Measurements from ENCODE around the gene ADAMTS15.

DNA sequence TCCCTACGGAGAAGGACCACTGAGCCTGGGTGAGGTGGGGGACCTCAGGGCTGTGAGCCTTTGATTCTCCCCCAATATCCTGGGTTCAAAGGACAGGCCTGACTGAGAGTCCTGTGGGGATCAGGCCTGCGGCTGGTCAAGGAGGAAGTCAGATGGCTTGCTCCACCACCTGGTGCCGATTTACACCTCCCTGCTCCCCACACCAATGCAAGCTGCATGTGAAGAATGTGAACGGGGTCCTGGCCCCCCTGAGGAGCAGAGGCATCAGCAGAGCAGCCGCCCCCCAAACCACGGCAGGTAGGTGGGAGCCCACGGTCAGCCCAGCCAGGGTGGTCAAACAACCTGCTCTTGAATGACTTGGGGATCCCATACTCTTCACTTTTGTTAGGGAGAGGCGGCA, 26.7 kb upstream of the ADAMTS15 start:
- TF ChIP-seq, protein P1, sequence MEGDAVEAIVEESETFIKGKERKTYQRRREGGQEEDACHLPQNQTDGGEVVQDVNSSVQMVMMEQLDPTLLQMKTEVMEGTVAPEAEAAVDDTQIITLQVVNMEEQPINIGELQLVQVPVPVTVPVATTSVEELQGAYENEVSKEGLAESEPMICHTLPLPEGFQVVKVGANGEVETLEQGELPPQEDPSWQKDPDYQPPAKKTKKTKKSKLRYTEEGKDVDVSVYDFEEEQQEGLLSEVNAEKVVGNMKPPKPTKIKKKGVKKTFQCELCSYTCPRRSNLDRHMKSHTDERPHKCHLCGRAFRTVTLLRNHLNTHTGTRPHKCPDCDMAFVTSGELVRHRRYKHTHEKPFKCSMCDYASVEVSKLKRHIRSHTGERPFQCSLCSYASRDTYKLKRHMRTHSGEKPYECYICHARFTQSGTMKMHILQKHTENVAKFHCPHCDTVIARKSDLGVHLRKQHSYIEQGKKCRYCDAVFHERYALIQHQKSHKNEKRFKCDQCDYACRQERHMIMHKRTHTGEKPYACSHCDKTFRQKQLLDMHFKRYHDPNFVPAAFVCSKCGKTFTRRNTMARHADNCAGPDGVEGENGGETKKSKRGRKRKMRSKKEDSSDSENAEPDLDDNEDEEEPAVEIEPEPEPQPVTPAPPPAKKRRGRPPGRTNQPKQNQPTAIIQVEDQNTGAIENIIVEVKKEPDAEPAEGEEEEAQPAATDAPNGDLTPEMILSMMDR (conservative IDR thresholded peaks at IDR 0.05; ENCODE audit: low read length), result no peak
- no peak for TF ChIP-seq EZH2phosphoT487 (IDR thresholded peaks at IDR 0.05; ENCODE audit: borderline replicate concordance, low read depth, low read length)
